Dermis microvascular lymphatic vessel endothelial cell (primary cell): ENCODE data around the gene ZNF616. TPM values are rescaled to one million over a fixed set of nuclear protein-coding genes. Genes with fewer than 3 reads are reported as not detected.

ENCODE experiments used
- DNase-seq, 2 donors: peaks; one replicate each; pipeline versions ENCODE4 v3.0.0 to v3.0.0-alpha.2; 2010; ENCODE audit warnings: low read depth in 2 of 2
- total RNA-seq: library from RNA; depleted of rRNA; stranded (reverse); fragments of >200 nt; gene quantifications from 2 replicates; pipeline ENCODE4 v1.2.1, GENCODE V29; 2014

ZNF616 gene
- 5.4 and 7.7 TPM in 2 replicates for total RNA-seq

- DNase-seq, result peak; percentile 84 to 95
These were observed at the start of gene ZNF616 for GRCh38 chr19:52139252-52140031. ZNF616 (minus strand) TSS chr19:52139938; CDS start chr19:52130512, 9,426 bp downstream.

DNA sequence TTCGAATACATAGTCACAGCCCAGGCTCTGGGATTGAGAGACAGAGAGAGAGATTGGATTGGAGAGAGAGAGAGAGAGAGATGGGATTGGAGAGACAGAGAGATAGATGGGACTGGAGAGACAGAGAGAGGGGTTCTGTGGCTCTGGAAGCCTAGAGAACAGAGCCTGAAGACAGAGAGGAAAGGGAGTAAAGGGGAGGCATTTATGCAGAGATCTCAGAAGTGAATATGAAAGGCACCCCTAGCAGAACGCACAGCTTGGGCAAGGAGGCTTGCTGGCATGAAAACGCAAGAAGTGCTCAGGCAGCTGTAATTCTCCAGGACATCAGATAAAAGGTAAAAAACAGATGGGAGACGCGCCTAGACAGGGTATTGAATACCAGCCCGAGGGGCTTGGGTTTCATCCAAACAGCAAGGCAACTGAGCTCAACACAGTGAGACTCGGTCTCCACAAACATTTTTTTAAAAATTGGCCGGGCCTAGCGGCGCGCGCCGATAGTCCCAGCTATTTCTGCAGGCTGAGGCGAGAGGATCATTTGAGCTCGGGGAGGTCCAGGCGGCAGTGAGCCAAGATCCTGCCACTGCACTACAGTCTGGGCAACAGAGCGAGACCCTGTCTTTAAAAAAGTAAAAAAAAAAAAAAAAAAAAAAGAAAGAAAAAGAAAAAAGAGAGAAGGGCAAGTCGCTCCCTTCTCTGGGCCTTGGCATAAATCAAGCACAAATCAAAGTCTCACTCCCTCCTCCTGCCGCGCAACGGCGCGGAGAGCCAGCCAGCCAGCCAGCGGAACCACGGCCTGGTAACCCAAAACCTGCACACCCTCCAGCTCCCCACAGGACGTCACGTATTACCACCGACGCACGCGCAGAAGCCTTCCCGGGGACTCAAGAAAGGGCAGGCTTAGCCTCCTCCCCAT is 49.3 kb upstream of the ZNF616 start:
- DNase-seq, result no peak

DNA sequence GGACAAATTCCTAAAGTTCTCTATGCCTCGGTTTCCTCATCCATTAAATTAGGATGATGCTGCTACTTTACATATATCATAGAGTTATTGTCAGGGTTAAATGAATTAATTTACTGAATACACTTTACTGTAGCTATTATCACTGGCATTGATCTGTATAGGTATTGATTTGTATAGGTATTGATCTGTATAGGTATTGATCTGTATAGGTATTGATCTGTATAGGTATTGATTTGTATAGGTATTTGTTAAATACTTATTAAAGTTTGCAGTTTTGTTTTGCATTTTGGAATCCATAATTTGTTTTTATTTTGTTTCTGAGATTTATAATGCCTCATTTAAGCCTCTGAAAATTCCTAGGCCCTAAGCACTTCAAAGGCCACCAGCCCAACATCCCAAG is 47.7 kb upstream of the ZNF616 start:
- DNase-seq, result no peak

GRCh38 chr19:52176574-52176973 is 36.8 kb upstream of the ZNF616 start:
- no peak for DNase-seq

- DNase-seq, result no peak
These were observed 32.6 kb upstream of the ZNF616 start for GRCh38 chr19:52172347-52172746.

GRCh38 chr19:52171321-52172169 is 31.8 kb upstream of the ZNF616 start, which contains the start of gene ZNF836:
ZNF836 (minus strand) TSS chr19:52171621; CDS start chr19:52168072, 3,549 bp downstream.
- peak; percentile 52 to 74 for DNase-seq

- DNase-seq, result peak in 1 of 2 donors; percentile 6
These were observed 31.2 kb upstream of the ZNF616 start for GRCh38 chr19:52170863-52171320.

- no peak for DNase-seq
These were observed 30.6 kb upstream of the ZNF616 start for GRCh38 chr19:52170304-52170703.

GRCh38 chr19:52155596-52156359 is 16.0 kb upstream of the ZNF616 start:
- no peak for DNase-seq

- DNase-seq, result peak in 1 of 2 donors; percentile 73
These were observed 8.5 kb upstream of the ZNF616 start for GRCh38 chr19:52148256-52148655.

DNA sequence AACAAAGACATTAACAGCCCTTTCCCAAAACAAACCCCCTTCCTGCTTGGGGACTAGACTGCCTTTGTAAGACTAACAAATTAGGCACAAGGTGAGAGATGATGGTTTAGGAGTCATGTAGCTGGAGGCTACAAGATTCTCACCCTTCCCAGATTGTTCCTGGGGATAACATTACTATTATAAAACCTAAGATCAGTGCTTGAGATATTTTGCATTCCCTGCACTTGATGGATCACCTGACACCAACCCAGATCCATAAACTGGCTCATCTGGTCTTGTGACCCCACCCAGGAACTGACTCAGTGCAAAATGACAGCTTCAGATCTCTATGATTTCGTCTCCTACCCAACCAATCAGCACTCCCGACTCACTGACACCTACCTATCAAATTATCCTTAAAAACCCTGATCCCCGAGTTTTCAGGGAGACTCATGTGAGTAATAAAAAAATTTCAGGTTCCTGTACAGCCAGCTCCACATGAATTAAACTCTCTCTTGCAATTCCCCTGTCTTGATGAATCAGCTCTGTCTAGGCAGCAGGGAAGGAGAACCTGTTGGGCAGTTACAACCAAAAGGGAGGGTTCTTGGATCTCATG is 2.4 kb upstream of the ZNF616 start:
- no peak for DNase-seq

- no peak for DNase-seq
These were observed 1.5 kb upstream of the ZNF616 start for GRCh38 chr19:52141203-52141602.

DNA sequence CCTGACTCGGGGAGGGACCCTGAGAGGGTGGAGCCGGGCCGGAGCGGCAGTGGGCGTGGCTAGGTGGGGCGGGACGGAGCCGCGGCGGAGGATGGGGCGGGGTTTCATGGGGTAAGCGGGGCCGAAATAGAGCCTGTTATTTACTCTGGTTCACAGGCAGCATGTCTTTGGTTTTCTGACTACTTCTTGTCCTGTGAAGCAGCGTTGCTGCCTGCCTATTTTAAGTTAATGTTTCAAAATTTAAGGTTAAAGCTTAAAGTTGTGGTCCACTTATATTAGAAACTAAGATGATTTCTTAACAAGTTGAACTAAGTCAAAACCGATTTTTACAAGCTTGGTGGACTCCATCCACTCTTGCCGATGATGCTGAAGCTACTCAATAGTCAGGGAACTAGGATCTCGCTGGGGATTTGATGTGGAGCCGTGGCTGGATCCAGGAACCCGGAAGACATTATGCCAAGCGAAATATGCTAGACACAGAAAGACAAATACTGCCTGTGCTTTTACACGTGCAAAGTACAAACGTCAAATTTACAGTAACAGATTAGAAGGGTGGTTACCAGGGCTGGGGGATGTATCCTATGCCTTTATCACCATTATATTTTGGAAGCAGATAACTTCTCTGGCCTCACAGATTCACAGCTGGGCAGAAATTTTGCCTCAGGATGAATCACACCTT is 433 bp upstream of the ZNF616 start:
- DNase-seq, result no peak

DNA sequence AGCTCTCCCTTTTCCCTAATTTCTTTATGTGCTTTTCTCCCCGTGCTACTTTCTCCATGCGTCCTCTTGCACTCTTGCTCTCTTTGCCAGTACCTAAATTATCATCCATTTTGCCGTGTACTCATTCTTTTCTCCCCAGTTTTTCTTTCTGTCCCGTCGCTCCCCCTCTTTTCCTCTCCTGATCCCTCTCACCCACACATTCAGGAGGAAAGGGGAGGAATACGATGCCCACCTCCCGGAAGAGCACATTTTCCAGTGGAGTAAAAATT is 821 bp downstream of the ZNF616 start:
- no peak for DNase-seq

DNA sequence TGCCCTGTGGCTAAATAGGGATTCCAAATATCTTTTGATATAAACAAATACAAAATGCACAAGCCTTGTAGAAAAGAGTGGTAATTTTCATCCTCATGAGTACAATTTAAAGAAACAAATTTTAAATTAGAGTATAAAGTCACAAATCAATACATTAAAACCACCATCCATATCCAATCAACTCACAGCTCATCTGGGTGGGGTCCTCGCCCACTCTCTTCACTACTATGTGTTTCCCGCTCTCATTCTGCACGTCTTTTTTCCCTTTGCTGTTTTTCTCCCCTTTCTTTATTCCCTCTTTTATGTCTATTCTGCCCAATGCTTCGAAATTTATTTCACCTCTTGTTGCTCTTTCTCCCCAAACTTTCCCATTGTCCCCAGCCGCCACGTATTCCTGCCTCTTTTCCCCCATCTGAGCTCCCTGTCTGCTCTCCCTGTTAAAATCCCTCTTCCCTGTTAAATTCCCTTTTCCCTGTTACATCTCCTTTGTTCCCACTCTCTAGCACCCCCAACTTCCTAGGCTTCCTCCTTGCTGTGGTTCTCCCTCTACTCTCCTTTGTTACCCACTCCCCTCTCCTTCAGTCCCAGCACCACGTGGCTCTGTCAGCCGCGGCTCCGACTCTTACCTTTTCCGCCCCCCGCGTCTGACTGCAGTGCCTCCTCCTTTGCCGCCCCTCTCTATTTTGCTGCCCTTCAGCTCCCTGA is 1.3 kb downstream of the ZNF616 start:
- DNase-seq, result peak in 1 of 2 donors; percentile 37

DNA sequence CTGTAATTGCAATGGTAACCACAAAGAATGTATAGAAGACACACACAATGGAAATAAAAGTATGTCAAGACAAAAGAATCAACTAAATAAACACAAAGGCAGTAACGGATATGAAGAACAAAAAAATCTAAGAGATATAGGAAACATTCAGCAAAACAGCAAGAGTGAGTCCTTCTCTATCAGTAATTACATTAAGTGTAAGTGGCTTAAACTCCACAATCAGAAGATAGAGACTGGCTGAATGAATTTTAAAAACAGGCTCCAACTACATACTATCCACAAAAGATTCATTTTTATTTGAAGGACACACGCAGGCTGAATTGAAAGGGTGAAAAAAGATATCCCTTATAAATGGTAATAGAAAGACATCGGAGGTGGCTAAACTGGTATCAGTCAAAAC is 19.5 kb downstream of the ZNF616 start:
- no peak for DNase-seq

- no peak for DNase-seq
These were observed 24.1 kb downstream of the ZNF616 start for GRCh38 chr19:52115526-52116053.

- DNase-seq, result no peak
These were observed 25.0 kb downstream of the ZNF616 start for GRCh38 chr19:52114691-52115090.

DNA sequence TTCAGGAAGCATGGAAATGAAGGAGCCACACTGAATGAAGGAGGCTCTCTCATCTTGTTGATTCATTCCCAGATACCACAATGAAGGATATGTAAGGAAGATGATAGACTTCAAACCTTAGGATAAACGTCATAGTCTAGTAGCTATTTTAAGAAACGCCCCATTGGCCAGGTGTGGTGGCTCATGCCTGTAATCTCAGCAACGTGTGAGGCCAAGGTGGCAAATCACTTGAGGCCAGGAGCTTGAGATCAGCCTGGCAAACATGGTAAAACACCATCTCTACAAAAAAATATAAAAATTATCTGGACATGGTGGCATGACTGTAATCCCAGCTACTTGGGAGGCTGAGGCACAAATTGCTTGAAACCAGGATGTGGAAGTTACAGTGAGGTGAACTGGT is 27.1 kb downstream of the ZNF616 start:
- DNase-seq, result no peak
